HCT116 (cell line): ENCODE results near the gene FGF1. TPM values are rescaled to one million over a fixed set of nuclear protein-coding genes. Genes with fewer than 3 reads are reported as not detected.

ENCODE experiments used
- ATAC-seq: fragments of 200-7000 bp; cut with Tn5 transposase; 2 replicates; pipeline ENCODE4 v1.9.1; 2020; ENCODE audit warnings: mild to moderate bottlenecking, moderate library complexity
- BruUV-seq: library from RNA; stranded (reverse); fragments of 400-500 nt; replicated peaks from 2 replicates; lab custom pipeline; 2021; lab: Mats Ljungman, UMichigan
- CTCF ChIA-PET: fragments of 300-600 bp; sonication (Branson Sonifier 250); formaldehyde crosslinking; loops from one replicate; lab custom pipeline; 2021; ENCODE audit warnings: antibody characterized with exemption; lab: Charles Lee
- POLR2A ChIA-PET: fragments of 300-600, 350-600 bp; sonication (Branson Sonifier 250); formaldehyde crosslinking; loops from one replicate; lab custom pipeline; 2021; ENCODE audit warnings: antibody characterized with exemption; lab: Charles Lee
- RAD21 ChIA-PET, 2 experiments: fragments of 300-600 bp; sonication (Branson Sonifier 250); formaldehyde crosslinking; loops; one replicate each; lab custom pipeline; 2023; ENCODE audit warnings: low total read pairs in 2 of 2; ENCODE audit not compliant: uncharacterized antibody in 2 of 2, unreplicated experiment in 2 of 2, low non-redundant PET in 1 of 2; lab: Charles Lee
- DNase-seq: peaks from one replicate; pipeline ENCODE4 v3.0.0-alpha.2; 2010; ENCODE audit warnings: low read depth, low spot score
- H2AFZ ChIP-seq: fragments of 200-600 bp; shearing (Covaris generic), sonication (generic); 2 replicates; pipeline ENCODE4 v1.6.1; 2017; ENCODE audit warnings: low read depth, mixed run types, mixed read lengths, antibody characterized with exemption, low read length; ENCODE audit not compliant: poor library complexity, severe bottlenecking
- H3K27ac ChIP-seq: 2 replicates; pipeline ENCODE4 v1.5.1; 2012; ENCODE audit warnings: low read depth, low read length
- H3K27me3 ChIP-seq: fragments of 200-600 bp; sonication (generic); 2 replicates; pipeline ENCODE4 v1.6.1; 2016; ENCODE audit warnings: mixed run types, low read length, mixed read lengths; ENCODE audit not compliant: insufficient read depth
- H3K36me3 ChIP-seq, 2 experiments: fragments of 200-500 bp in 1 of 2; fragments of 200-600 bp in 1 of 2; sonication (Bioruptor generic) in 1 of 2; sonication (generic) in 1 of 2; 2 replicates each; pipeline versions ENCODE4 v1.5.1 to v1.6.1; 2014 to 2016; ENCODE audit warnings: low read length in 2 of 2, inconsistent platforms in 1 of 2, mixed read lengths in 1 of 2, mixed run types in 1 of 2; ENCODE audit not compliant: insufficient read depth in 2 of 2, control insufficient read depth in 1 of 2
- H3K4me1 ChIP-seq, 2 experiments: fragments of 200-600 bp in 1 of 2; sonication (generic) in 1 of 2; 2 replicates each; pipeline versions ENCODE4 v1.5.1 to v1.6.1; 2012 to 2017; ENCODE audit warnings: low read length in 2 of 2, inconsistent platforms in 1 of 2, mild to moderate bottlenecking in 1 of 2, mixed read lengths in 1 of 2, mixed run types in 1 of 2, moderate library complexity in 1 of 2; ENCODE audit not compliant: insufficient read depth in 2 of 2, control insufficient read depth in 1 of 2
- H3K4me2 ChIP-seq: fragments of 200-600 bp; sonication (generic); 2 replicates; pipeline ENCODE4 v1.6.1; 2017; ENCODE audit warnings: mixed run types, low read length, mixed read lengths
- H3K4me3 ChIP-seq, 2 experiments: fragments of 200-600 bp in 1 of 2; sonication (generic) in 1 of 2; replicated peaks in 1 of 2; 2 replicates each; pipeline ENCODE4 v1.5.1; 2011 to 2016; ENCODE audit warnings: low read length in 2 of 2, control low read depth in 1 of 2, low read depth in 1 of 2, mild to moderate bottlenecking in 1 of 2, mixed read lengths in 1 of 2, mixed run types in 1 of 2
- H3K79me2 ChIP-seq: fragments of 200-600 bp; sonication (generic); 2 replicates; pipeline ENCODE4 v1.6.1; 2017; ENCODE audit warnings: mild to moderate bottlenecking, mixed run types, low read length, moderate library complexity, mixed read lengths; ENCODE audit not compliant: insufficient read depth
- H3K9ac ChIP-seq: fragments of 200-600 bp; sonication (generic); 2 replicates; pipeline ENCODE4 v1.6.1; 2016; ENCODE audit warnings: low read length, mixed read lengths
- H3K9me2 ChIP-seq: fragments of 200-600 bp; sonication (generic), shearing (Covaris generic); 2 replicates; pipeline ENCODE4 v1.6.1; 2017; ENCODE audit warnings: mixed run types, mild to moderate bottlenecking, moderate library complexity; ENCODE audit not compliant: insufficient read depth
- H3K9me3 ChIP-seq, 2 experiments: fragments of 200-500 bp in 1 of 2; fragments of 200-600 bp in 1 of 2; sonication (Bioruptor generic) in 1 of 2; sonication (generic) in 1 of 2; 2 replicates each; pipeline ENCODE4 v1.6.1; 2014 to 2017; ENCODE audit warnings: low read length in 2 of 2, mixed read lengths in 2 of 2, inconsistent platforms in 1 of 2, low read depth in 1 of 2, mild to moderate bottlenecking in 1 of 2, mixed run types in 1 of 2, moderate library complexity in 1 of 2; ENCODE audit not compliant: control insufficient read depth in 1 of 2, insufficient read depth in 1 of 2
- H4K20me1 ChIP-seq: fragments of 200-600 bp; sonication (generic), shearing (Covaris generic); 2 replicates; pipeline ENCODE4 v1.6.1; 2017; ENCODE audit warnings: mixed run types, mild to moderate bottlenecking, moderate library complexity; ENCODE audit not compliant: insufficient read depth
- FOSL1 ChIP-seq: IDR thresholded peaks from 2 replicates; pipeline ENCODE4 v1.6.1; 2012; ENCODE audit warnings: low read depth
- RAD21 ChIP-seq: IDR thresholded peaks from 2 replicates; pipeline ENCODE4 v1.6.1; 2012; ENCODE audit warnings: low read depth, mild to moderate bottlenecking
- SRF ChIP-seq: IDR thresholded peaks from 2 replicates; pipeline ENCODE4 v1.6.1; 2012; ENCODE audit warnings: low read depth
- ZFX ChIP-seq: fragments of 450-650 bp; IDR thresholded peaks from 2 replicates; pipeline ENCODE4 v1.6.1; 2017
- intact Hi-C: fragments of 100-400 bp; cut with micrococcal nuclease; formaldehyde crosslinking; loops from 2 replicates; pipeline ENCODE4 v1.10.0; 2022
- total RNA-seq: library from RNA; stranded (reverse); gene quantifications from one replicate; pipeline ENCODE4 v1.2.1, GENCODE V29; 2021; ENCODE audit not compliant: unreplicated experiment
- TF ChIP-seq, protein P1 (sequence below), 3 experiments: fragments of 200-600 bp in 1 of 3; sonication (generic) in 1 of 3; IDR thresholded peaks in 2 of 3; conservative IDR thresholded peaks in 1 of 3; 2 replicates each; pipeline ENCODE4 v1.5.1; 2012 to 2017; ENCODE audit warnings: low read depth in 2 of 3, low read length in 2 of 3, antibody characterized with exemption in 1 of 3, borderline replicate concordance in 1 of 3, control low read depth in 1 of 3, mild to moderate bottlenecking in 1 of 3, mixed read lengths in 1 of 3, mixed run types in 1 of 3, moderate library complexity in 1 of 3; ENCODE audit not compliant: insufficient read depth in 1 of 3

Gene FGF1
- total RNA-seq, 1 experiment from 2014 or later = not detected

DNA sequence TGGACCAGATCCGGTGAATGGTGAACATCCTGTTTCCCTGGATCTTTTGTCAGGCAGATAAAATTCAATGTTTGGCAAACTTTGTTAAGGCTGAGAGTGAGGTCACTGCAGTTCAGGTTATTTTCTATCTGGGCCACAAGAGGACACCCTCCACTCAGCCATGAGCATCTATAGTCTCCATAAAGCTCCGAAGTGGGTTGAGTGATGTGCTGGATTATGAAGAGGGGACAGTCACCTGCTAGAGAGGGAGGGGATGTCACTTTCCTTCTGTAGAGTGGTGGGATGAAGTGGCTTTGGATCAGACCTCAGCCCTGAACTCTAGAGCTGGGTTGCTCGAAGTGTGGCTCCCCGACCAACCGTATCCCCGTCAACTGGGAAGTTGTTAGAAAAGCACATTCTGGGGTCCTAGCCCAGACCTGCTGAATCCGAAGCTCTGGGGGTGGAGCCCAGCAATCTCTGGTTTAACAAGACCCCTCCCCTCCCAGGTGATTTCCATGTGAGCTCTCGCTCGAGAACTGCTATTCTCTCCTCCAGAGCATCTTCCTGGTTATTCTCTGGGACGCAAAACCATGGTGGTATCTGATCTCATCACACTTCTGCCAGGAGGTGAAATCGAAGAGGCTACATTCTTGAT is 31.8 kb upstream of the FGF1 start:
- H3K27ac ChIP-seq = no peak overlapping the region
- POLR2A ChIA-PET = no interaction called here

More for the DNA sequence above, 31.8 kb upstream of the FGF1 start:
- no peaks in the 10 kb centered on the region for H3K36me3 ChIP-seq
- peaks cover 2 to 19% of the 10 kb centered on the region in 2 experiments; a peak in 3 of 4 replicates for H3K4me1 ChIP-seq
- no peaks in the 10 kb centered on the region for H4K20me1 ChIP-seq
- no peak overlapping the region for H3K9ac ChIP-seq
- peak; percentile 94 for TF ChIP-seq RAD21
- TF ChIP-seq, protein P1, sequence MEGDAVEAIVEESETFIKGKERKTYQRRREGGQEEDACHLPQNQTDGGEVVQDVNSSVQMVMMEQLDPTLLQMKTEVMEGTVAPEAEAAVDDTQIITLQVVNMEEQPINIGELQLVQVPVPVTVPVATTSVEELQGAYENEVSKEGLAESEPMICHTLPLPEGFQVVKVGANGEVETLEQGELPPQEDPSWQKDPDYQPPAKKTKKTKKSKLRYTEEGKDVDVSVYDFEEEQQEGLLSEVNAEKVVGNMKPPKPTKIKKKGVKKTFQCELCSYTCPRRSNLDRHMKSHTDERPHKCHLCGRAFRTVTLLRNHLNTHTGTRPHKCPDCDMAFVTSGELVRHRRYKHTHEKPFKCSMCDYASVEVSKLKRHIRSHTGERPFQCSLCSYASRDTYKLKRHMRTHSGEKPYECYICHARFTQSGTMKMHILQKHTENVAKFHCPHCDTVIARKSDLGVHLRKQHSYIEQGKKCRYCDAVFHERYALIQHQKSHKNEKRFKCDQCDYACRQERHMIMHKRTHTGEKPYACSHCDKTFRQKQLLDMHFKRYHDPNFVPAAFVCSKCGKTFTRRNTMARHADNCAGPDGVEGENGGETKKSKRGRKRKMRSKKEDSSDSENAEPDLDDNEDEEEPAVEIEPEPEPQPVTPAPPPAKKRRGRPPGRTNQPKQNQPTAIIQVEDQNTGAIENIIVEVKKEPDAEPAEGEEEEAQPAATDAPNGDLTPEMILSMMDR (IDR thresholded peaks at IDR 0.05 in 2 of 3, conservative IDR thresholded peaks at IDR 0.05 in 1 of 3; ENCODE audit: borderline replicate concordance in 1 of 3, insufficient read depth in 1 of 3, low read depth in 2 of 3, low read length in 2 of 3) = peak; percentile 56 to 85 (median 71)
- no peak for TF ChIP-seq SRF
- TF ChIP-seq FOSL1 = no peak
- no peak for TF ChIP-seq ZFX
- DNase-seq = no peak
- no peaks in the 10 kb centered on the region for H3K9me2 ChIP-seq
- peak; percentile 63 for ATAC-seq
- CTCF ChIA-PET = interaction anchor here (0.9 to 9.9 kb wide), 15 partner anchors 10 to 1253 kb away, joined by 3 to 128 read pairs (median 14); partner anchors contain the start of gene ARHGAP26
- H3K9me3 ChIP-seq = no peaks in the 10 kb centered on the region
- no TSS peak for BruUV-seq
- peak overlapping the region; percentile 9 for H2AFZ ChIP-seq
- no peaks in the 10 kb centered on the region for H3K27me3 ChIP-seq
- intact Hi-C loops = loop anchor here (1.0 to 10.0 kb wide), 3 partner anchors 163 to 1457 kb away; partner anchors contain the start of genes KCTD16 and YIPF5
- RAD21 ChIA-PET = interaction anchor here (1.0 to 2.6 kb wide), 7 partner anchors 30 to 198 kb away, joined by 3 to 14 read pairs (median 3); no protein-coding TSS in a partner anchor
- no peaks in the 10 kb centered on the region for H3K79me2 ChIP-seq
- no peak overlapping the region for H3K4me2 ChIP-seq
- H3K4me3 ChIP-seq = no peak overlapping the region
